Measurements from ENCODE around the gene MGP. TPM values are rescaled to one million over a fixed set of nuclear protein-coding genes. Genes with fewer than 3 reads are reported as not detected.

Gene MGP
- total RNA-seq, 1 experiment from 2014 or later, result 0.72 TPM

DNA sequence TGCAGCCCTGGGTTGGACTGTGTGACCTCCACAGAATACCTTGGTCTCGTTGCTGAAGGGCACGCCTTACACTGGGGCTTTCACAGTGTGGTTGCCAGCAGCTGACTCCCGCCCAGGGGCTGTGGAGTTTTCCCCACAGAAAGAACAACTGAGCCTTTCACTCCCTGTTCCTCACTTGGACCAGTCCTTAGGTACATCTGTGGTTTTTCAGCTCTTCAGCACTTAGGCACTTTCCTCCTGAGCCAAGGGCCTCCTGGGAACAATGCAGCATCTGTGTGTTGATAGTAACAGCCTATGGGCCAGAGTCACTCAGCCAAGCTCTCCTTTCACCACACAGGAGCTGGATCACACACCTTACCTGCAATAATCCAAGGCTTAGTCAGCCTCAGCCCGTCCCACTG, 27.7 kb upstream of the MGP start:
- intact Hi-C loops (cut with micrococcal nuclease; ENCODE audit: unreplicated experiment) (no loop called here), in situ Hi-C loops (cut with HindIII; ENCODE audit: low pct_unique_long_range_greater_than_20kb, low sequenced_read_pairs) (no loop called here)
- no peak overlapping the region for H3K4me3 ChIP-seq (ENCODE audit: low read depth in 2 of 2, low read length in 2 of 2)
- POLR2A ChIA-PET, result no interaction called here
- no peaks in the 10 kb centered on the region for H3K27me3 ChIP-seq (ENCODE audit: control insufficient read depth, insufficient read depth, low read length)
- H3K4me1 ChIP-seq (ENCODE audit: control insufficient read depth, insufficient read depth, low read length), result no peaks in the 10 kb centered on the region
- CTCF ChIA-PET, result no interaction called here
- H3K9me3 ChIP-seq (ENCODE audit: control insufficient read depth, insufficient read depth, low read depth, low read length), result no peaks in the 10 kb centered on the region
- H3K27ac ChIP-seq (ENCODE audit: low read length), result no peak overlapping the region
- no TSS peak for BruUV-seq (replicated peaks)
- DNase-seq (ENCODE audit: low read depth, low spot score) (no peak), ATAC-seq (no peak)
- H3K36me3 ChIP-seq (ENCODE audit: control insufficient read depth, insufficient read depth, low read length), result no peaks in the 10 kb centered on the region
- no peak for TF ChIP-seq SIN3A (IDR thresholded peaks at IDR 0.05; ENCODE audit: borderline replicate concordance, insufficient read depth, low read depth, low read length)
- TF ChIP-seq POLR2AphosphoS5 (IDR thresholded peaks at IDR 0.05; ENCODE audit: low read depth, low read length), result no peak
- TF ChIP-seq, protein P1, sequence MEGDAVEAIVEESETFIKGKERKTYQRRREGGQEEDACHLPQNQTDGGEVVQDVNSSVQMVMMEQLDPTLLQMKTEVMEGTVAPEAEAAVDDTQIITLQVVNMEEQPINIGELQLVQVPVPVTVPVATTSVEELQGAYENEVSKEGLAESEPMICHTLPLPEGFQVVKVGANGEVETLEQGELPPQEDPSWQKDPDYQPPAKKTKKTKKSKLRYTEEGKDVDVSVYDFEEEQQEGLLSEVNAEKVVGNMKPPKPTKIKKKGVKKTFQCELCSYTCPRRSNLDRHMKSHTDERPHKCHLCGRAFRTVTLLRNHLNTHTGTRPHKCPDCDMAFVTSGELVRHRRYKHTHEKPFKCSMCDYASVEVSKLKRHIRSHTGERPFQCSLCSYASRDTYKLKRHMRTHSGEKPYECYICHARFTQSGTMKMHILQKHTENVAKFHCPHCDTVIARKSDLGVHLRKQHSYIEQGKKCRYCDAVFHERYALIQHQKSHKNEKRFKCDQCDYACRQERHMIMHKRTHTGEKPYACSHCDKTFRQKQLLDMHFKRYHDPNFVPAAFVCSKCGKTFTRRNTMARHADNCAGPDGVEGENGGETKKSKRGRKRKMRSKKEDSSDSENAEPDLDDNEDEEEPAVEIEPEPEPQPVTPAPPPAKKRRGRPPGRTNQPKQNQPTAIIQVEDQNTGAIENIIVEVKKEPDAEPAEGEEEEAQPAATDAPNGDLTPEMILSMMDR (IDR thresholded peaks at IDR 0.05), result no peak
- TF ChIP-seq TCF7L2 (IDR thresholded peaks at IDR 0.05; ENCODE audit: low read depth, low read length), result no peak
- TF ChIP-seq, protein P2, sequence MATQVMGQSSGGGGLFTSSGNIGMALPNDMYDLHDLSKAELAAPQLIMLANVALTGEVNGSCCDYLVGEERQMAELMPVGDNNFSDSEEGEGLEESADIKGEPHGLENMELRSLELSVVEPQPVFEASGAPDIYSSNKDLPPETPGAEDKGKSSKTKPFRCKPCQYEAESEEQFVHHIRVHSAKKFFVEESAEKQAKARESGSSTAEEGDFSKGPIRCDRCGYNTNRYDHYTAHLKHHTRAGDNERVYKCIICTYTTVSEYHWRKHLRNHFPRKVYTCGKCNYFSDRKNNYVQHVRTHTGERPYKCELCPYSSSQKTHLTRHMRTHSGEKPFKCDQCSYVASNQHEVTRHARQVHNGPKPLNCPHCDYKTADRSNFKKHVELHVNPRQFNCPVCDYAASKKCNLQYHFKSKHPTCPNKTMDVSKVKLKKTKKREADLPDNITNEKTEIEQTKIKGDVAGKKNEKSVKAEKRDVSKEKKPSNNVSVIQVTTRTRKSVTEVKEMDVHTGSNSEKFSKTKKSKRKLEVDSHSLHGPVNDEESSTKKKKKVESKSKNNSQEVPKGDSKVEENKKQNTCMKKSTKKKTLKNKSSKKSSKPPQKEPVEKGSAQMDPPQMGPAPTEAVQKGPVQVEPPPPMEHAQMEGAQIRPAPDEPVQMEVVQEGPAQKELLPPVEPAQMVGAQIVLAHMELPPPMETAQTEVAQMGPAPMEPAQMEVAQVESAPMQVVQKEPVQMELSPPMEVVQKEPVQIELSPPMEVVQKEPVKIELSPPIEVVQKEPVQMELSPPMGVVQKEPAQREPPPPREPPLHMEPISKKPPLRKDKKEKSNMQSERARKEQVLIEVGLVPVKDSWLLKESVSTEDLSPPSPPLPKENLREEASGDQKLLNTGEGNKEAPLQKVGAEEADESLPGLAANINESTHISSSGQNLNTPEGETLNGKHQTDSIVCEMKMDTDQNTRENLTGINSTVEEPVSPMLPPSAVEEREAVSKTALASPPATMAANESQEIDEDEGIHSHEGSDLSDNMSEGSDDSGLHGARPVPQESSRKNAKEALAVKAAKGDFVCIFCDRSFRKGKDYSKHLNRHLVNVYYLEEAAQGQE (IDR thresholded peaks at IDR 0.05; ENCODE audit: insufficient read depth in 1 of 2, low read depth in 2 of 2, low read length in 1 of 2), result no peak

DNA sequence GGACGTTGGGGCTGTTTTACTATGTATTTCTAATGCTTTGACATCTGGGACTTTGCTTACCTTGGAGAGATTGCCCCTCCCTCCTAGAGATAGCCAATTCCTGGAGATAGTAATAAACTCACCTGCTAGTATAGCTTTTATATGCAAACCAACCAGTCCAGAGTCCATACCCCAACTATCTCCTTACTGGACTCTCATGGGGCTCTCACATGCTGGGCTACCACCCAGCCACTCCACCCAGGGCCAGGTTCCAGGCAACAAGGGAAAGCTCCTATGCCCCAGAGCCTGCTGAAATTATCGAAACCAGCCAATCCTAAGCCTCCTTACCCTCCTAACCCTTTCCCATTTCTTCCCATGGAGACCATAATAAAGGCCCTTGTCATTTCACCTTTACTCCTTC, 25.5 kb upstream of the MGP start:
- Histone ChIP-seq H3K36me3 (ENCODE audit: control insufficient read depth, insufficient read depth, low read length) (no peaks in the 10 kb centered on the region), H3K9me3 (ENCODE audit: control insufficient read depth, insufficient read depth, low read depth, low read length) (no peaks in the 10 kb centered on the region), H3K4me3 (ENCODE audit: low read depth in 2 of 2, low read length in 2 of 2) (no peak overlapping the region), H3K4me1 (ENCODE audit: control insufficient read depth, insufficient read depth, low read length) (no peaks in the 10 kb centered on the region), H3K27ac (ENCODE audit: low read length) (no peak overlapping the region), H3K27me3 (ENCODE audit: control insufficient read depth, insufficient read depth, low read length) (no peaks in the 10 kb centered on the region)
- CTCF ChIA-PET, result no interaction called here
- no peak for DNase-seq (ENCODE audit: low read depth, low spot score)
- no TSS peak for BruUV-seq (replicated peaks)
- in situ Hi-C loops (cut with HindIII; ENCODE audit: low pct_unique_long_range_greater_than_20kb, low sequenced_read_pairs) (no loop called here), intact Hi-C loops (cut with micrococcal nuclease; ENCODE audit: unreplicated experiment) (no loop called here)
- ATAC-seq, result no peak
- POLR2A ChIA-PET, result no interaction called here
- TF ChIP-seq TCF7L2 (IDR thresholded peaks at IDR 0.05; ENCODE audit: low read depth, low read length), result no peak
- no peak for TF ChIP-seq SIN3A (IDR thresholded peaks at IDR 0.05; ENCODE audit: borderline replicate concordance, insufficient read depth, low read depth, low read length)
- TF ChIP-seq, protein P1 (IDR thresholded peaks at IDR 0.05), result no peak
- TF ChIP-seq, protein P2 (IDR thresholded peaks at IDR 0.05; ENCODE audit: insufficient read depth in 1 of 2, low read depth in 2 of 2, low read length in 1 of 2), result no peak
- TF ChIP-seq POLR2AphosphoS5 (IDR thresholded peaks at IDR 0.05; ENCODE audit: low read depth, low read length), result no peak

Measured in Panc1 (cell line).